ENCODE measurements around the gene BCL2.

- TF ChIP-seq, protein P1, sequence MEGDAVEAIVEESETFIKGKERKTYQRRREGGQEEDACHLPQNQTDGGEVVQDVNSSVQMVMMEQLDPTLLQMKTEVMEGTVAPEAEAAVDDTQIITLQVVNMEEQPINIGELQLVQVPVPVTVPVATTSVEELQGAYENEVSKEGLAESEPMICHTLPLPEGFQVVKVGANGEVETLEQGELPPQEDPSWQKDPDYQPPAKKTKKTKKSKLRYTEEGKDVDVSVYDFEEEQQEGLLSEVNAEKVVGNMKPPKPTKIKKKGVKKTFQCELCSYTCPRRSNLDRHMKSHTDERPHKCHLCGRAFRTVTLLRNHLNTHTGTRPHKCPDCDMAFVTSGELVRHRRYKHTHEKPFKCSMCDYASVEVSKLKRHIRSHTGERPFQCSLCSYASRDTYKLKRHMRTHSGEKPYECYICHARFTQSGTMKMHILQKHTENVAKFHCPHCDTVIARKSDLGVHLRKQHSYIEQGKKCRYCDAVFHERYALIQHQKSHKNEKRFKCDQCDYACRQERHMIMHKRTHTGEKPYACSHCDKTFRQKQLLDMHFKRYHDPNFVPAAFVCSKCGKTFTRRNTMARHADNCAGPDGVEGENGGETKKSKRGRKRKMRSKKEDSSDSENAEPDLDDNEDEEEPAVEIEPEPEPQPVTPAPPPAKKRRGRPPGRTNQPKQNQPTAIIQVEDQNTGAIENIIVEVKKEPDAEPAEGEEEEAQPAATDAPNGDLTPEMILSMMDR (IDR thresholded peaks at IDR 0.05): no peak
- TF ChIP-seq POLR2A (IDR thresholded peaks at IDR 0.05) (no peak), POLR2AphosphoS5 (IDR thresholded peaks at IDR 0.05; ENCODE audit: insufficient read depth in 1 of 2, low read depth in 1 of 2) (no peak)
Measured at GRCh38 chr18:63104868-63105267, 214.7 kb downstream of the BCL2 start.
